HCT116 (cell line): ENCODE measurements around the gene TRH.

Experiments used
- CEBPB ChIP-seq: IDR thresholded peaks from 2 replicates; pipeline ENCODE4 v1.6.1; 2012; ENCODE audit warnings: low read depth
- EZH2 ChIP-seq: fragments of 200-600 bp; sonication (generic); IDR thresholded peaks from 2 replicates; pipeline ENCODE4 v1.6.1; 2017; ENCODE audit warnings: antibody characterized with exemption, mixed run types
- FOSL1 ChIP-seq: IDR thresholded peaks from 2 replicates; pipeline ENCODE4 v1.6.1; 2012; ENCODE audit warnings: low read depth
- POLR2A ChIP-seq: IDR thresholded peaks from 2 replicates; pipeline ENCODE4 v1.7.0; 2011; ENCODE audit warnings: borderline replicate concordance; ENCODE audit not compliant: insufficient read depth, insufficient read length; ENCODE audit errors: extremely low read depth
- ZNF274 ChIP-seq: fragments of 200-500 bp; sonication (Bioruptor generic); IDR thresholded peaks from 2 replicates; pipeline ENCODE4 v1.6.1; 2014; ENCODE audit warnings: mild to moderate bottlenecking, low read depth, low read length, inconsistent platforms
- TF ChIP-seq, protein P1 (sequence below), 3 experiments: fragments of 200-600 bp in 1 of 3; sonication (generic) in 1 of 3; IDR thresholded peaks in 2 of 3; conservative IDR thresholded peaks in 1 of 3; 2 replicates each; pipeline ENCODE4 v1.5.1; 2012 to 2017; ENCODE audit warnings: low read depth in 2 of 3, low read length in 2 of 3, antibody characterized with exemption in 1 of 3, borderline replicate concordance in 1 of 3, control low read depth in 1 of 3, mild to moderate bottlenecking in 1 of 3, mixed read lengths in 1 of 3, mixed run types in 1 of 3, moderate library complexity in 1 of 3; ENCODE audit not compliant: insufficient read depth in 1 of 3

DNA sequence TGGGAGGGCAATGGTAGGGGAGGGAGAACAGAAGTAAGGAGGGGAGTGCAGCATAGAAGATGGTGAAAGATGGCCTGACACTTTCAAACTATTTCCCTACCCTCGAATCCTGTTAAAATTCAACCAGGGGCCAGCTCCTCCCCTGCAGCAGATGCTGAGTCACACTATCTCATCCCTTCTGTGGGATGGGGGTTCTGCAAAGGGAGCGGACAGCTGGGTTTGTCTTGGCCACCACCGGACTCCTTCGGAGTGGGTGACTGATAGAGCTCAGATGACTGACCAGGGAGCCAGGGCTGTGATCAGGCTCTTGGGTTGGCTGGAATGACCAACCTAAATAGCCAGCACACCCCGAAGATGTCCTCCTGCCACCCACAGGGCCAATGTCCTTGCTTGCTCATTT is 47.4 kb upstream of the TRH start:
- TF ChIP-seq POLR2A, result no peak
- no peak for TF ChIP-seq EZH2
- TF ChIP-seq CEBPB, result no peak
- no peak for TF ChIP-seq FOSL1
- TF ChIP-seq ZNF274, result no peak
- TF ChIP-seq, protein P1, sequence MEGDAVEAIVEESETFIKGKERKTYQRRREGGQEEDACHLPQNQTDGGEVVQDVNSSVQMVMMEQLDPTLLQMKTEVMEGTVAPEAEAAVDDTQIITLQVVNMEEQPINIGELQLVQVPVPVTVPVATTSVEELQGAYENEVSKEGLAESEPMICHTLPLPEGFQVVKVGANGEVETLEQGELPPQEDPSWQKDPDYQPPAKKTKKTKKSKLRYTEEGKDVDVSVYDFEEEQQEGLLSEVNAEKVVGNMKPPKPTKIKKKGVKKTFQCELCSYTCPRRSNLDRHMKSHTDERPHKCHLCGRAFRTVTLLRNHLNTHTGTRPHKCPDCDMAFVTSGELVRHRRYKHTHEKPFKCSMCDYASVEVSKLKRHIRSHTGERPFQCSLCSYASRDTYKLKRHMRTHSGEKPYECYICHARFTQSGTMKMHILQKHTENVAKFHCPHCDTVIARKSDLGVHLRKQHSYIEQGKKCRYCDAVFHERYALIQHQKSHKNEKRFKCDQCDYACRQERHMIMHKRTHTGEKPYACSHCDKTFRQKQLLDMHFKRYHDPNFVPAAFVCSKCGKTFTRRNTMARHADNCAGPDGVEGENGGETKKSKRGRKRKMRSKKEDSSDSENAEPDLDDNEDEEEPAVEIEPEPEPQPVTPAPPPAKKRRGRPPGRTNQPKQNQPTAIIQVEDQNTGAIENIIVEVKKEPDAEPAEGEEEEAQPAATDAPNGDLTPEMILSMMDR (IDR thresholded peaks at IDR 0.05 in 2 of 3, conservative IDR thresholded peaks at IDR 0.05 in 1 of 3; ENCODE audit: borderline replicate concordance in 1 of 3, insufficient read depth in 1 of 3, low read depth in 2 of 3, low read length in 2 of 3), result no peak
